Keratinocyte (primary cell): ENCODE data around the gene AGTRAP. TPM values are rescaled to one million over a fixed set of nuclear protein-coding genes. Genes with fewer than 3 reads are reported as not detected.

Source experiments
- DNase-seq: peaks from one replicate; pipeline ENCODE4 v3.0.0-alpha.2; 2011; ENCODE audit warnings: low read depth, missing footprints, low spot score
- FAIRE-seq: peaks from 2 replicates; lab custom pipeline; 2011; peaks lifted over from hg19 to GRCh38; lab: Jason Lieb, UNC
- H2AFZ ChIP-seq: 2 replicates; pipeline ENCODE4 v1.6.0; 2012; ENCODE audit warnings: low read length, control low read depth, inconsistent platforms; ENCODE audit not compliant: control insufficient read depth
- H3K27ac ChIP-seq: 2 replicates; pipeline ENCODE4 v1.5.1; 2011; ENCODE audit warnings: low read length; ENCODE audit not compliant: control insufficient read depth, insufficient read depth
- H3K27me3 ChIP-seq: 3 replicates; pipeline ENCODE4 v1.6.0; 2011; ENCODE audit warnings: low read length; ENCODE audit not compliant: control insufficient read depth, insufficient read depth; ENCODE audit errors: extremely low read depth
- H3K36me3 ChIP-seq, 2 experiments: 2 replicates in 1 of 2; 3 replicates in 1 of 2; pipeline ENCODE4 v1.5.1; 2011; ENCODE audit warnings: low read length in 2 of 2, mild to moderate bottlenecking in 1 of 2; ENCODE audit not compliant: control insufficient read depth in 2 of 2, insufficient read depth in 2 of 2; ENCODE audit errors: extremely low read depth in 1 of 2
- H3K4me1 ChIP-seq: 3 replicates; pipeline ENCODE4 v1.5.1; 2011; ENCODE audit warnings: low read length; ENCODE audit not compliant: control insufficient read depth, insufficient read depth; ENCODE audit errors: extremely low read depth
- H3K4me2 ChIP-seq: 3 replicates; pipeline ENCODE4 v1.6.0; 2011; ENCODE audit warnings: low read depth, low read length; ENCODE audit not compliant: control insufficient read depth, insufficient read depth; ENCODE audit errors: extremely low read depth
- H3K4me3 ChIP-seq, 3 experiments: fragments of 200-600 bp in 1 of 3; sonication (generic) in 1 of 3; 2 replicates in 2 of 3; 3 replicates in 1 of 3; pipeline ENCODE4 v1.5.1; 2011 to 2016; ENCODE audit warnings: low read length in 3 of 3, mild to moderate bottlenecking in 3 of 3, control low read depth in 2 of 3, inconsistent platforms in 1 of 3, low read depth in 1 of 3, mixed read lengths in 1 of 3, mixed run types in 1 of 3, moderate library complexity in 1 of 3; ENCODE audit not compliant: control insufficient read depth in 2 of 3, insufficient read depth in 2 of 3; ENCODE audit errors: extremely low read depth in 1 of 3
- H3K79me2 ChIP-seq: 2 replicates; pipeline ENCODE4 v1.6.0; 2012; ENCODE audit warnings: low read length; ENCODE audit not compliant: control insufficient read depth, insufficient read depth
- H3K9ac ChIP-seq: 3 replicates; pipeline ENCODE4 v1.6.0; 2011; ENCODE audit warnings: low read length; ENCODE audit not compliant: control insufficient read depth, insufficient read depth; ENCODE audit errors: extremely low read depth
- H3K9me1 ChIP-seq: 3 replicates; pipeline ENCODE4 v1.6.0; 2011; ENCODE audit warnings: low read length; ENCODE audit not compliant: control insufficient read depth, insufficient read depth; ENCODE audit errors: extremely low read depth
- H3K9me3 ChIP-seq: 2 replicates; pipeline ENCODE4 v1.5.1; 2012; ENCODE audit warnings: low read depth, low read length; ENCODE audit not compliant: control insufficient read depth
- H4K20me1 ChIP-seq: 3 replicates; pipeline ENCODE4 v1.6.0; 2011; ENCODE audit warnings: low read length; ENCODE audit not compliant: control insufficient read depth, insufficient read depth; ENCODE audit errors: extremely low read depth
- EZH2 ChIP-seq: IDR thresholded peaks from one replicate; pipeline ENCODE4 v1.6.1; 2012; ENCODE audit warnings: inconsistent platforms, mild to moderate bottlenecking, low read length, moderate library complexity
- dilution Hi-C: fragments of 300-500 bp; cut with MboI; formaldehyde crosslinking; loops from one replicate; pipeline ENCODE4 v1.7.0; 2020; ENCODE audit warnings: low sequenced_read_pairs; ENCODE audit not compliant: extremely low pct_ligation_motif_present
- polyA plus RNA-seq, 5 experiments: library from polyadenylated mRNA; depleted of rRNA in 3 of 5; stranded (reverse) in 3 of 5; stranded (forward) in 1 of 5; unstranded in 1 of 5; fragments of >200 nt; gene quantifications; 1 replicate in 1 of 5; 2 replicates in 3 of 5; 3 replicates in 1 of 5; pipeline versions ENCODE4 v1.2.1 to v1.2.3, GENCODE V29; 2011 to 2012; ENCODE audit warnings: missing spikeins in 2 of 5, low read depth in 1 of 5, low replicate concordance in 1 of 5
- TF ChIP-seq, protein P1 (sequence below), 3 experiments: IDR thresholded peaks in 1 of 3; conservative IDR thresholded peaks in 1 of 3; optimal IDR thresholded peaks in 1 of 3; 2 replicates in 2 of 3; 3 replicates in 1 of 3; pipeline versions ENCODE3 to v1.5.1; 2011; ENCODE audit warnings: low read length in 3 of 3, mild to moderate bottlenecking in 3 of 3, moderate library complexity in 2 of 3, control low read depth in 1 of 3, inconsistent platforms in 1 of 3; ENCODE audit not compliant: insufficient read depth in 2 of 3; ENCODE audit errors: extremely low read depth in 1 of 3

The AGTRAP gene
- polyA plus RNA-seq, 1 donor (not counting 4 experiments of a cell fraction or from before 2014, with no cell fraction given) = 36.7 TPM

- Histone ChIP-seq H3K4me1 (no peaks in the 10 kb centered on the region), H3K9me1 (no peaks in the 10 kb centered on the region), H3K4me2 (no peak overlapping the region), H3K27ac (no peak overlapping the region), H3K9ac (no peak overlapping the region), H4K20me1 (no peaks in the 10 kb centered on the region), H3K9me3 (no peaks in the 10 kb centered on the region), H3K79me2 (no peaks in the 10 kb centered on the region), H2AFZ (no peak overlapping the region), H3K36me3 (no peaks in the 10 kb centered on the region), H3K27me3 (peaks cover 34% of the 10 kb centered on the region), H3K4me3 (no peak overlapping the region)
- dilution Hi-C loops = no loop called here
- DNase-seq = no peak
- no peak for FAIRE-seq
- TF ChIP-seq, protein P1, sequence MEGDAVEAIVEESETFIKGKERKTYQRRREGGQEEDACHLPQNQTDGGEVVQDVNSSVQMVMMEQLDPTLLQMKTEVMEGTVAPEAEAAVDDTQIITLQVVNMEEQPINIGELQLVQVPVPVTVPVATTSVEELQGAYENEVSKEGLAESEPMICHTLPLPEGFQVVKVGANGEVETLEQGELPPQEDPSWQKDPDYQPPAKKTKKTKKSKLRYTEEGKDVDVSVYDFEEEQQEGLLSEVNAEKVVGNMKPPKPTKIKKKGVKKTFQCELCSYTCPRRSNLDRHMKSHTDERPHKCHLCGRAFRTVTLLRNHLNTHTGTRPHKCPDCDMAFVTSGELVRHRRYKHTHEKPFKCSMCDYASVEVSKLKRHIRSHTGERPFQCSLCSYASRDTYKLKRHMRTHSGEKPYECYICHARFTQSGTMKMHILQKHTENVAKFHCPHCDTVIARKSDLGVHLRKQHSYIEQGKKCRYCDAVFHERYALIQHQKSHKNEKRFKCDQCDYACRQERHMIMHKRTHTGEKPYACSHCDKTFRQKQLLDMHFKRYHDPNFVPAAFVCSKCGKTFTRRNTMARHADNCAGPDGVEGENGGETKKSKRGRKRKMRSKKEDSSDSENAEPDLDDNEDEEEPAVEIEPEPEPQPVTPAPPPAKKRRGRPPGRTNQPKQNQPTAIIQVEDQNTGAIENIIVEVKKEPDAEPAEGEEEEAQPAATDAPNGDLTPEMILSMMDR (optimal IDR thresholded peaks at IDR 0.05 in 1 of 3, IDR thresholded peaks at IDR 0.05 in 1 of 3, conservative IDR thresholded peaks at IDR 0.05 in 1 of 3; ENCODE audit: extremely low read depth in 1 of 3, insufficient read depth in 2 of 3, low read length in 3 of 3) = no peak
- TF ChIP-seq EZH2 = no peak
Measured at GRCh38 chr1:11707621-11708276, 28.2 kb upstream of the AGTRAP start.

GRCh38 chr1:11708554-11709350 lies 27.2 kb upstream of the AGTRAP start:
- Histone ChIP-seq H3K36me3 (no peaks in the 10 kb centered on the region), H3K9ac (no peak overlapping the region), H2AFZ (no peak overlapping the region), H3K27me3 (peaks cover 24% of the 10 kb centered on the region), H3K4me3 (no peak overlapping the region), H3K4me2 (no peak overlapping the region), H4K20me1 (no peaks in the 10 kb centered on the region), H3K27ac (no peak overlapping the region), H3K9me1 (no peaks in the 10 kb centered on the region), H3K4me1 (no peaks in the 10 kb centered on the region), H3K79me2 (no peaks in the 10 kb centered on the region), H3K9me3 (no peaks in the 10 kb centered on the region)
- dilution Hi-C loops = no loop called here
- FAIRE-seq (no peak), DNase-seq (no peak)
- TF ChIP-seq EZH2 = no peak
- TF ChIP-seq, protein P1 (optimal IDR thresholded peaks at IDR 0.05 in 1 of 3, IDR thresholded peaks at IDR 0.05 in 1 of 3, conservative IDR thresholded peaks at IDR 0.05 in 1 of 3; ENCODE audit: extremely low read depth in 1 of 3, insufficient read depth in 2 of 3, low read length in 3 of 3) = no peak
